Neural crest cell (in vitro differentiated cells): ENCODE results near the gene EID2B. TPM values are rescaled to one million over a fixed set of nuclear protein-coding genes. Genes with fewer than 3 reads are reported as not detected.

Experiments used
- DNase-seq: peaks from one replicate; pipeline ENCODE4 v3.0.0; 2021; ENCODE audit warnings: low read depth, mixed read lengths, low spot score
- H3K27ac Mint-ChIP-seq: one replicate; pipeline ENCODE4 v1.8.0; 2021; ENCODE audit warnings: mild to moderate bottlenecking, mixed read lengths; ENCODE audit not compliant: unreplicated experiment
- H3K27me3 Mint-ChIP-seq: 2 replicates; pipeline ENCODE4 v1.8.0; 2021; ENCODE audit warnings: low read depth, mild to moderate bottlenecking, mixed read lengths
- H3K36me3 Mint-ChIP-seq: 2 replicates; pipeline ENCODE4 v1.8.0; 2021; ENCODE audit warnings: low read depth, mild to moderate bottlenecking, mixed read lengths
- H3K4me1 Mint-ChIP-seq: 2 replicates; pipeline ENCODE4 v1.8.0; 2021; ENCODE audit warnings: mixed read lengths
- H3K4me3 Mint-ChIP-seq: one replicate; pipeline ENCODE4 v1.8.0; 2021; ENCODE audit warnings: mild to moderate bottlenecking, mixed read lengths
- H3K9me3 Mint-ChIP-seq: 2 replicates; pipeline ENCODE4 v1.8.0; 2021; ENCODE audit warnings: mixed read lengths
- CTCF ChIP-seq: fragments of 200-600 bp; sonication (generic); conservative IDR thresholded peaks from 2 replicates; pipeline ENCODE4 v1.5.0; 2021; ENCODE audit warnings: antibody characterized with exemption, mild to moderate bottlenecking
- total RNA-seq: library from RNA; stranded (reverse); gene quantifications from 2 replicates; pipeline ENCODE4 v1.2.1, GENCODE V29; 2021

Gene EID2B
- total RNA-seq, 1 donor from 2014 or later: 7.7 TPM

DNA sequence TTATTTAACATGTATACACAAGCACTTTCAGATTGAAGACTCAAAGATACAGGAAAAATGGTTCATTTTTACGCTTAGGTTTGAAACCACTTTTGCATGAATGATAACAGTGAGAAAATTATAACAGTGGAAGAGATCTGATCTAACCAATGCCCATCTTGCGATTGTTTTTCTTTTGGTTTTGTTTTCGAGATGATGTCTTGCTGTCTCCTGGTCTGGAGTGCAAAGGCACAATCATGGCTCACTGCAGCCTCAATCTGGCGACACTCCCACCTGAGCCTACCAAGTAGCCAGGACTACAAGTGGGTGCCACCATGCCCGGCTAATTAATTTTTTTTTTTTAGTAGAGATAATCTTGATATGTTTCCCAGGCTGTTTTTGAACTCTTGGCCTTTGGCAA, 17.5 kb upstream of the EID2B start:
- TF ChIP-seq CTCF: no peak
- DNase-seq: no peak
- H3K9me3 Mint-ChIP-seq: no peaks in the 10 kb centered on the region
- H3K27me3 Mint-ChIP-seq: peaks cover 52% of the 10 kb centered on the region
- H3K36me3 Mint-ChIP-seq: no peaks in the 10 kb centered on the region
- H3K4me1 Mint-ChIP-seq: no peaks in the 10 kb centered on the region
- no peak overlapping the region for H3K4me3 Mint-ChIP-seq
- no peak overlapping the region for H3K27ac Mint-ChIP-seq

DNA sequence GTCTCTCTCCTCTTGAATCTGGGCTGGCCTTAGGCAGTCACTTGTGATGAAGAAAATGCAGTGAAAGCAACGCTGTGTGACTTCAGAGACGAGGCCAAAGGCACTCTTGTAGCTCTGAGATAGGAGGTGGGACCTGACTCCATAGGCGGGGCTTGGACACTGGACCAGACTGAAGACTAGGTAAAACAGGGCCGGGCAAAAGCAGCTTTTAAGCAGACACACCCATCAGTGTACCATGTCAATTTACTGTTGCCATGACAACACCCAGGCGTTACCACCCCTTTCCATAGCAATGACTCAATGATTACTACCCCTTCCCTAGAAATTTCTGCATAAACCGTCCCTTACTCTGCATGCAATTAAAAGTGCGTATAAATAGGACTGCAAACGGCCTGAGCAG, 13.9 kb upstream of the EID2B start:
- no peak for TF ChIP-seq CTCF
- DNase-seq: no peak
- peaks cover 9% of the 10 kb centered on the region for H3K4me1 Mint-ChIP-seq
- H3K4me3 Mint-ChIP-seq: no peak overlapping the region
- no peaks in the 10 kb centered on the region for H3K36me3 Mint-ChIP-seq
- no peaks in the 10 kb centered on the region for H3K9me3 Mint-ChIP-seq
- H3K27me3 Mint-ChIP-seq: peaks cover 33% of the 10 kb centered on the region
- H3K27ac Mint-ChIP-seq: no peak overlapping the region

DNA sequence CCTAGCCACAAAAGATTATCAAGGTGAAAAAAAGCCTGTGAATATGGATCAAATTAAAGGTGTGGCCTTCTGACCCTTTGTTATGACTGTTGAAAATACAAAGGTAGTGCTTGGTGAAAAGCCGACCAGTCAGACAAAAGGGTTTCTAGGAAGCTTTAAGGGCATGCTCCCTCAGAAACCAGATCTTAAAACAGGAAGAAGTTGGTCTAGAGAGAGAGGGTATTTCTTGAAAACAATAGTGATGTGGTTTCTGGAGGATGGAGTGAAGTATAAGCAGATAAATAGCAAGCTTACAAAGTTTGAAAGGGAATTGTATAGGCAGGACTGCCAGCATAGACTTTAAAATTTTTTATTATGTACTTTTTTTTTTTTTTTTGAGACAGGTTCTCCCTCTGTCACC, 12.3 kb upstream of the EID2B start:
- DNase-seq: no peak
- TF ChIP-seq CTCF: no peak
- Mint-ChIP-seq H3K27me3 (peaks cover 31% of the 10 kb centered on the region), H3K4me3 (no peak overlapping the region), H3K27ac (no peak overlapping the region), H3K4me1 (peaks cover 20% of the 10 kb centered on the region), H3K36me3 (no peaks in the 10 kb centered on the region), H3K9me3 (no peaks in the 10 kb centered on the region)

DNA sequence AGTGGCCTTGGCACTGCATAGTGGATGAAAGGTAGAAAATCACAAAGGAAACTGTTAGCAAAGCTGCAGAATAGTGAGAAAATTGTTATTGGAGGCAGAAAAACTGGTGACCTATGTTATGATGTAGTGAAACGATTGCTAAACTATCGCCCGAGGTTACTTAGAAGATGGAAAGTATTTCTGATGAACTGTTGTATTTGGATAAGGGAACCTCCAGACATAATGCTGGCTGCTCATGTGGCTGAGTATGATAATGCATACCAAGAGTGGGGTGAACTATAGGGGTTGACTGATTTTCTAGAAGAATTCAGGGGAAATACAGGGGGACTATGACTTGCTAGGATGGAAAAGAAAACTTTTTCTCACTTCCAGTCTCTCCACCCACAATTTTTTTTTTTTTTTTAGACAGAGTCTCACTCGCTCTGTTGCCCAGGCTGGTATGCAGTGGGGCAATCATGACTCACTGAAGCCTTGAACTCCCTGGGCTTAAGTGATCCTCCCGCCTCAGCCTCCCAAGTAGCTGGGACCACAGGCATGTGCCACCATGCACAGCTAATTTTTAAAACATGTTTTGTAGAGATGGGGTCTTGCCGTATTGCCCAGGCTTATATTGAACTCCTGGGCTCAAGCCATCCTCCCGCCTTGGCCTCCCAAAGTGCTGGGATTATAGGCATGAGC, 11.7 kb upstream of the EID2B start:
- Mint-ChIP-seq H3K27me3 (peaks cover 29% of the 10 kb centered on the region), H3K36me3 (no peaks in the 10 kb centered on the region)

DNA sequence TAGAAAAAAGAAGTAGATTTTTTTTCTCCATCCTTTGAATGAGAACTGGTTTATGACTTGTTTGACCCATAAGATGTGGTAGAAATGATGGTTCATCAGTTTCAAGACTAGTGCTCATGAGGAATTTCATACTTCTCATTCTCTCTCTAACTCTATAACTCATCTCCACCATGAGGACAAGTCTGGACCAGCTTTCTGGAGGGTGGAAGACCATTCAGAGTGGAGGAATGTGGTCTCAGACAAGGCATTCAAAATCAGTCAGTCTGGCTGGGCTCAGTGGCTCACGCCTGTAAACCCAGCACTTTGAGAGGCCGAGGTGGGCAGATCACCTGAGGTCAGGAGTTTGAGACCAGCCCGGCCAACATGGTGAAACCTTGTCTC, 10.8 kb upstream of the EID2B start:
- Mint-ChIP-seq H3K27ac (no peak overlapping the region), H3K4me1 (peaks cover 31% of the 10 kb centered on the region), H3K36me3 (no peaks in the 10 kb centered on the region), H3K9me3 (no peaks in the 10 kb centered on the region), H3K4me3 (no peak overlapping the region), H3K27me3 (peaks cover 26% of the 10 kb centered on the region)
- no peak for DNase-seq
- no peak for TF ChIP-seq CTCF

More for the DNA sequence above, 11.7 kb upstream of the EID2B start:
- Mint-ChIP-seq H3K4me1 (peaks cover 22% of the 10 kb centered on the region), H3K9me3 (no peaks in the 10 kb centered on the region), H3K27ac (no peak overlapping the region), H3K4me3 (no peak overlapping the region)
- no peak for DNase-seq
- no peak for TF ChIP-seq CTCF
